Raji (cell line): ENCODE measurements around the gene HAO1.

Source experiments
- POLR2A ChIP-seq: IDR thresholded peaks from 2 replicates; pipeline ENCODE4 v1.6.1; 2011; ENCODE audit warnings: low read depth, low read length, control low read depth; ENCODE audit not compliant: insufficient read depth

HAO1 gene

DNA sequence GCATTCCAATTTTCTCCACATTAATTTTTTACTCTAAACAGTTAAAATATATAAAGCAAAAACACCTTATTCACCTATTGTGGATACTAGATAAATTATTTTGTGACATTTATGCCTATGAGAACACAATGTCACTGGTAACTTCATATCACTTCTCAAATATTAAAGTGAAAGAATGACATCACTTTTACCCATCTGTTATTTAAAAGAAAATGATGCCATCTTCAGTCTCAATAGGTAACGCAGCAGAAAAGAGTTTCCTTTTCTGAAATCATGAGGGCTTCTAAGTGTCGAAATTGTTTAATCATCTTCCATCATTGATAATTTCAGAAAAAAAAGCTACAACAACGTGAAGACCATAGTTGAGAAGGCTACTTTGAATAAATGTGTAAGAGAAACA, 2.9 kb downstream of the HAO1 start:
- TF ChIP-seq POLR2A: no peak

DNA sequence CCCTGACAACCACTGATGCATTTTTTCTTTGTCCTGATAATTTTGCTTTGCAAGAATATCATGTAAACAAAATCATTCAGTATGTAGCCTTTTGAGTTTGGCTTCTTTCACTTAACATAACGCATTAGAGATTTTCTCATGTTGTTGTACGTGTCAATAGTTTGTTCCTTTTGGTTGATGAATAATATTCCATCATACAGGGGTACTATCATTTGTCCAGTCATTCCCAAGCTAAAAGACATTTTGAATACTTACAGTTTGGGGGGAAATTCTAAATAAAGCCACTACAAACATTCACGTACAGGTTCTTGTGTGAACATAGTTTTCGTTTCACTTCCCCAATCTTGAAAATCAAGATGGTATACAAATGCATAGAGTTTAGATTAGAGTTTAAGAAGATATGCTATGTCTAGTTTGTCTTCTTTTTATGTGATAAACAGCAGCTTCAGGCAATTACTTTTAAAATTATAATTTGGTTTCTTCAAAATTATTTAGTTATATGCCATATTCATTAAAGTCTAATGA, 5.2 kb downstream of the HAO1 start:
- TF ChIP-seq POLR2A: no peak

DNA sequence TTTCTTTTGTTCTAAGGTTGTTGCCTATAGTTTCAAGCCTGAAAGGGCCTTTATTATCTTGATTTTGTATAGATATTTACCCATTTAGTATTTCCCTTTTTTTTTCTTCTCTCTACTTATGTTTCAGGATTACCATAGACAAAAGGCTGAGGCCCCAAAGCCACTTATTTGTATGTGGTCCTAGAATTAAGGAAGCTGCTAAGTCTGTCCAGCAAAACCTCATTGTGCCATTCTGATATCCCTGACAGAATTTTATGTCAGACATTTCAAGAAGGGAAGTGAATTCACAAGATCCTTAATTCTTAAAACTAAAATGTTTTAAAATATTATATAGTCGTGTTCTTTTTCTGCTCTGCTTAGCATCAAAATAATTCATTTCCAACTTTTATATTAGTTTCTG, 6.9 kb downstream of the HAO1 start:
- TF ChIP-seq POLR2A: no peak

DNA sequence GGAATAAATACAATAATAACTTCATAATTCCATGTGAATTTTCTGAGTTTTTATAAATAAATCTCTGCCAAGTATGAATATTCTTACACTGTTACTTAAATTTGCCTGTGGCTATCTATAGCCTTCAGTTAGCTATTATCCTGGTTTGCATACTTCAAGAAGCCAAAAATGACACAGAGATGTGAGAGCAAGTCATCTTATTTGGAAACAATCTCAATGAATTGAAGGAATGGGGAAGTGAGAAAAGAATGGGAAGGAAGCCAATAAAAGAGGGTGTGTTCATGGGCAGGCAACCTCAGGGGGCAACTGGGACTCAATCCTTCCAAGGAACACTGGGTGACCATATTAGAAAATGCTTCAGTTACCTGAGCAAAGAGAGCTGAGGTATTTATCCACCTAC, 9.9 kb downstream of the HAO1 start:
- no peak for TF ChIP-seq POLR2A

DNA sequence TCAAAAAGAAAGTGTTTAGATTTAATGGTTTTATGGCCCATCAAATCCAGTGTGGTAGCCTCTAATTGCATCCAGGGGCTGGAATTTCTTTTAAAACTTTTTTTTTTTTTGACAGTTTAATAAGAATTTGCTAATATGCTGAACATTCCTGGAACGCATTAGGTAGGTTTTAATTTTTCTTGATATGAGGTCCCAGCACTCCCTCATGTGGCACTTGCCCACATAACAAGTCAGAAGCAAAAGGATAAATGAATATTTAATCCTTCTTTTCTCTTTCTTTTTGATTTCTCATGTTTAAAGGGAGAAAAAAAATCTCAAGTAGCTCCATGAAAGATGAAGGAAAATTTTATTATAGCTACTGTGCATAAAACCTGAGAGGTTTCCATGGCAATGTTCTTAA, 13.5 kb downstream of the HAO1 start:
- TF ChIP-seq POLR2A: no peak

DNA sequence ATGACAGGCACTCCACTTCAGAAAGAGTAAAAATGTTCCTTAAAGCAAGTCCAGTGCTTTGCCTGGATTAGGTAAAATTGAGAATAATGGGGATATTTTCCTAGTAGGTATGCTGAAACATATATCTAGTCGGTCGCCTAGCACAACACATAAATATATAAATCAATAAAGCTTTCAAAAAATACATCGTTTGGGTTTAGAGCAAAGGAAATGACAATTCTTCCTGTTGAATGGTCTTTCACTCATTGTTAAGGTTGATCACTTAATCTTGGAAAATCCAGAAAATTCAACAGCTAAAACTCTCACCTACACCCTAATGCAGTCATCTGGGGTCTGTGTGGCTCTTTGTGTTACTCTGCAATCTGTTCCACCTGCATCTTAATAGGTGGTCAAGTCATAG, 13.9 kb downstream of the HAO1 start:
- TF ChIP-seq POLR2A: no peak

DNA sequence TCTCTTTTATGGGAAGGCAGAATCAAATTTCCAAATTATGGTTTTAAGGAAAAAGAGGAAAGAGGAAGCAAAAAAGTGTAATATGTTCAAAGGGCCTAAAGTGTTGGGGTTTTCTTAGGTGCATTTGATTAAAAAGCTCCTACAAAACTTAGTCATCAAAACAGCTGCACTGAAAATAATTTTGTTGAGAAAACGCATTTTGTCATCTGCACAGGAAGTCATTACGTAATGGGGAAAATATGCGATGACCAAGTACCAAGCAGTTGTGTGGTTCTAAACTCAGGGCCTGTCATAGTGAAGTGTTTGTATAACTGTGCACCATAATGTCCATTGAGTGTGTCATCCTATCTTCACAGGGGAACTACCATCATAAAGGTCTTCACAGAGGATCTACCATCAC, 15.6 kb downstream of the HAO1 start:
- no peak for TF ChIP-seq POLR2A

DNA sequence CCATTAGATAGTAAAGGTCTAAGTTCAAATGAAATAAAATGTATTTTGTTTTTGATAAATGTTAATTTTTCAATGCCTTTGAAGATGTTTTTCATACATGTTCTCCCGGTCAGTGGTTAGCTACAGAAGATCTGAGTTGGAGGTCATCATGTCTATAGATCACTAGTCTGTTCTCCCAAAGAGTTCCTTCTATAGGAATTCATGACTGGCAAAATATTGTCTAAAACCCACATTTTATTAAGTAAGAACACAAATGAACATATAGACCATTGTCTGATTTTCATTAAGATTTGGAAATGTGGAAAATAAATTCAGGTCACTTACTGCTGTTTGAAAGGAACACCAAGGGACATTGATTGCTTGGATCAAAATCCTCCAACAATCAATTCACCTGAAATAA, 23.6 kb downstream of the HAO1 start:
- no peak for TF ChIP-seq POLR2A

DNA sequence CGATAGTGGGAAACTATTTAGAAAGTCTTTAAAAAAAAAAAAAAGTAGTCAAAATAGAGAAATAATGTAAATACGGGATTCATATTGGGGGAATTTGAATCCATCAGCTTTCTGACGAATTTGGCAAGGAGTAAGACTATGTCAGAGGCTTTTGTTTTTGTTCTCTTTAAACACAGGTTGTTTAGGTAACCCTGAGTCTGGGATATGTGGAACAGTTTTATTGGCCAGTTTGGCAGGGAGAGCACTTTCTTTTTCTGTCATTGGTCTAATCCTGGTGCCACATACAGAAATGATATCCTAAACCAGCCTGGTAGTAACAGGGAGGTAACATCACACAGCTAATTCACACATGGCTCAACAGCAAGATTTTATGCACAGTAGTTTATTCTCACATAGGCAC, 27.7 kb downstream of the HAO1 start:
- no peak for TF ChIP-seq POLR2A

DNA sequence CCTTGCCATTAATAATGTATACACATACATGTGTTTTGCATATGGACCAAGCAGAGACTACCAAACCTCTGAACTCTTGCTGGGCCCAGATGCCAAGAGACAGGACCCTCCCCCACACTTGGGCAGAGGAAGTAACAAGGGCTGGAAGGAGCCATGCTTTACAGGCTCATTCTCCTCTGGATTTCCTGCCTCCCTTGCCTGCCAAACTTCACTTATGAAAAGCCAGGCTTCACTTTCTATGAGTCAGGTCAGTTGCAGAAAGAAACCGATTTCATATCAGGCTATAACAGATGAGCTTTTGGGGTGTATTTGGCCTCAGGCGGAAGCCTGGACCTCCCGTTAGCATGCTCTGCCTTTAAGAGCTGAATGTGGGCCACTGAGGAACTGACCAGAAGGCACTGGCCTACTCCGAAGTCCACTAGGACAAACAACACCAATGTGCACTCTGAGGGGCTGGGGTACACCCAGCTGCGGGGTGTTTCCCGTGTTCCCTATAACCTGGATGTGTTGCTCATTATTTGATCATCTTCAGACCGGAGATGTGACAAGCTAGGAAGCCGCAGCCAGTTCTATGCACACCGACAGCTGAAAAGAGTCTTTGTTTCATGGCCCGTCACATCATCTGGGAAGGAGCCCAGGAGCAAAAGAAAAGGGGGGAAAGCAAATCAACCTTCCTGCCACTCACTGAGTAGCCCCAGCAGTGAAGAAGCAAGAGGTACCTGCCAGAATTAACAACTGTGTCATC, 28.5 kb downstream of the HAO1 start:
- no peak for TF ChIP-seq POLR2A

DNA sequence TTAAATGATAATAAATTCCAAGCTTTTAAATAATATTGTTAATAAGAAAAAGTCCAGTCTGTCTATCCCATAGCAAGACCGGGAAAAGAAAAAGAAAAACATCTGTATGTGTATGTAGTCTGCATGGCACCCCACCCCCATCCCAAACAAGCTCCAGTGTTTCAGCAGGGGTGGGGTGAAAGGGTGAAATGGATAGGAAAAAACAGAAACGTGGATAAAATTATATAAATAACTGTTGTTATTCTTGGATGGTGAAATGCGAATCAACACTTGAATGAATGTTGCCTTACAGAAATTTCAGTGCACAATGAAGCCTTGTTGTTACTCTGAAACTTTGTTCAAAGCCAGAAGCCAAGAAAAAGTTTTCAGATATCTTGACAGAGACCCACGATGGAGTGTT, 31.4 kb downstream of the HAO1 start:
- TF ChIP-seq POLR2A: no peak

DNA sequence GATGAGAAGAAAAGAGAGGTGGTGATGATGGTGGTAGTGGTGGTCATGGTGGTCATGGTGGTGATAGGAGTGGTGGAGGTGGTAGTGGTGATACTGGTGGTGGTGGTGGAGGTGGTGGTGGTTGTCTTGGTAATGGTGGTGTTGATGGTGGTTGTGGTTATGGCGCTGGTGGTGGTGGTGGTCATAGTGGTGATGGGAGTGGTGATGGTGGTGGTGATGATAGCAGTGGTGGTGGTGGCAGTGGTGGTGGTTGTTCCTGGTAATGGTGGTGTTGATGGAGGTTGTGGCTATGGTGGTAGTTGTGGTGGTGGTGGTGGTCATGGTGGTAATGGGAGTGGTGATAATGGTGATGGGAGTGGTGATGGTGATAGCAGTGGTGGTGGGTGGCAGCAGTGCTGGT, 36.8 kb downstream of the HAO1 start:
- TF ChIP-seq POLR2A: no peak

DNA sequence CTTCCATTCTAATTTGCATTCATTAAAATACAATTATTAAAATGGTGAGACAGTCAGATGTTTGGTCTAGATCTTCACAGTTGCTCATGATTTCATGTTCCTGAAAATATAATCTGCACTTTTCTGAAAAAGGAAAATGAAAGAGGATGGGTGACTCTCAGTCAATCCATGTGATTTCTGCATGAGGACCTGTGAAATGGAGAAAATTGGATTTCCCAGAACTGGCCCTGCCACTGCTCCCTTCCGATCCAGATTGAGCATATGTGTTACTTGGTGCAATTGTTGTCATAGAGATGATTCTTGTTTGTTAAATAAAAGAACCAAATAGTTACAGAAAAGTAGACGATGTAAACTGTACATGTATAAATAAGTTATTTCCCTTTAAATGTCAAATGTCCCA, 37.4 kb downstream of the HAO1 start:
- TF ChIP-seq POLR2A: no peak

DNA sequence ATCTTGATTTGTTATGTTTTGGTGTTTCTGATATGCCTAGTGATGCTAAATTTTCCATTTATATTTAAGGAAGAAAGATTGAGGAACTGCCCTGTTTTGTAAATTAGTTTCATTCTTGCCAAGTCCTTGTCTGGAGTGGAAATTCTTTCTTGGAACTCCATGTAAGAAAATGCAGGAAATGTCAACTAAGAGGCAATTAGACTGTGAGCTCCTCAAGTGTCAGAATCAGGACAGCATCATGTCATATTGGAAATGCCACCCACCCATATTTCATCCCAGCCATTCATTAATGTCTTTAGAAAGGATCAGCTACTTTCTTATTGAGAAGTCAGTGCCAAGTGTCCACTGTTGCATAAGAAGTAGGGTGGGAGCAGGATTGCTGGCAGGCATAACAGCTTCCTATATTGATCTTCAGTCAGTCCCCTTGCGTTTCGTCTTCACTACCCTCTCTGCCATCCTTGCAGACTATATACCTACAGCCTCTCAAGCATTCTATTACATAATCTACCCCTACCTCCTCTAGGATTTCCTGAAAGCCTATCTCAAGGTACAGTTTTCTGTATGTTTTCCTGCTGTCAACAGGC, 42.4 kb downstream of the HAO1 start:
- no peak for TF ChIP-seq POLR2A

DNA sequence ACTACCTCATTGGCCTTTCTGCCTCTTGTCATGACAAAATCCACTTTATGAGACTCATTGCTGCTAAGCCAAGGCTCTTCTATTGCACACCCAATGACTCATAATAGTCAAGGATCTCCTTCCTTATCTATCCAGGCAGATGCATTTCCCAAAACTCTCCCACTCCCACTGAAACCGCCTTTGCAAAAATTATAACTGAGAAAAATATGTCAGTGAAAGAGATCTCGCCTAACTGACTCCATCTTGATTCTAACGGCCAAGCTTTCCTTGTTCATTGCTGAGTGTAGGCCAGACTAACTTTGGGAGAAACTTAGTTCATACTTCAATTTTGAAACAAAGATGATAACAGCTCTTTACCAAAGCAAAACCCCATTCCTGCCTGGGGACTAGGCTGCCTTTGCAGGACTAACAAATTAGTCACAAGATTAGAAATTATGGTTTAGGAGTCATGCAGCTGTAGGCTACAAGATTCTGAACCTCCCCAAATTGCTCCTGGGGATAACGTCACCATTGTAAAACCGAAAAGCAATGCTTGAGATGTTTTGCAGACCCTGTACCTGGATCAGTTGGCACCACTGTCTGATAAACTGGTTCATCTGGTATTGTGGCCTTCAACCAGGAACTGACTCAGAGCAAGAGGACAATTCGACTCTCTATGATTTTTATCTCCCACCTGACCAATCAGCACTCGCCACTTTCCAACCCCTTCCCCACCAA, 47.1 kb downstream of the HAO1 start:
- no peak for TF ChIP-seq POLR2A

DNA sequence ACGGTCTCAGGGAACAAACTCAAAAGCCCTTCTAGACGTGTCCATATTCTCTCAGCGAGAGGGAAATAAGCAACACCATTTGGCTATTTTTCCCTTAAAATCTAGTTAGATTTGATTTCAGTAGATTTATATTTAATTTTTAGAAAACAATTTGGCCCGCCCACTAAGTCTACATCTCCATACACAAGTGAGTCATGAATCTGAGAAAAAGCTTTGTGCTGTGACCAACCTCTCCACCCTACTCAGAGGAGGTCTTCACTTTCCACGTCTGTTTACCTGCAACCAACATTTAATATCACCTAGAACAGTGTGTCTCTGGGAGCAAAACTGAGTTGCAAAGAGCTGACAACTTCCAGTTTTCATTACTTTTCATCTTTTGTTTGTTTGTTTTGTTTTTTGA, 48.6 kb downstream of the HAO1 start:
- no peak for TF ChIP-seq POLR2A
